Glutamatergic neuron (in vitro differentiated cells): ENCODE data around the gene KCNMB4. TPM values are rescaled to one million over a fixed set of nuclear protein-coding genes. Genes with fewer than 3 reads are reported as not detected.

Source experiments
- DNase-seq: peaks from one replicate; pipeline ENCODE4 v3.0.0; 2022
- H3K27ac Mint-ChIP-seq: one replicate; pipeline ENCODE4 v1.8.0; 2020; ENCODE audit warnings: mild to moderate bottlenecking, mixed read lengths, inconsistent platforms; ENCODE audit not compliant: unreplicated experiment
- H3K27me3 Mint-ChIP-seq: one replicate; pipeline ENCODE4 v1.8.0; 2020; ENCODE audit warnings: mild to moderate bottlenecking, moderate library complexity, mixed read lengths, inconsistent platforms; ENCODE audit not compliant: unreplicated experiment
- H3K36me3 Mint-ChIP-seq: one replicate; pipeline ENCODE4 v1.8.0; 2020; ENCODE audit warnings: mild to moderate bottlenecking, mixed read lengths, inconsistent platforms; ENCODE audit not compliant: unreplicated experiment
- H3K4me1 Mint-ChIP-seq: one replicate; pipeline ENCODE4 v1.8.0; 2020; ENCODE audit warnings: mild to moderate bottlenecking, low read depth, mixed read lengths, inconsistent platforms; ENCODE audit not compliant: unreplicated experiment
- H3K4me3 Mint-ChIP-seq: one replicate; pipeline ENCODE4 v1.8.0; 2020; ENCODE audit warnings: mild to moderate bottlenecking, mixed read lengths, inconsistent platforms; ENCODE audit not compliant: unreplicated experiment
- H3K9me3 Mint-ChIP-seq: one replicate; pipeline ENCODE4 v1.8.0; 2020; ENCODE audit warnings: mild to moderate bottlenecking, moderate library complexity, mixed read lengths, inconsistent platforms; ENCODE audit not compliant: unreplicated experiment
- total RNA-seq: library from RNA; stranded (reverse); fragmentation: NEBNext Ultra II Directional; extraction: Animal tissue kit (Norgen Biotek cat#: 25700); gene quantifications from one replicate; pipeline ENCODE4 v1.2.1, GENCODE V29; 2021; ENCODE audit not compliant: unreplicated experiment
- TF ChIP-seq, protein P1 (sequence below): fragments of 200-600 bp; sonication (generic); IDR thresholded peaks from one replicate; pipeline ENCODE4 v1.5.0; 2021; ENCODE audit not compliant: partially characterized antibody, unreplicated experiment

KCNMB4 gene
- total RNA-seq, 1 donor from 2014 or later: 18.7 TPM

DNA sequence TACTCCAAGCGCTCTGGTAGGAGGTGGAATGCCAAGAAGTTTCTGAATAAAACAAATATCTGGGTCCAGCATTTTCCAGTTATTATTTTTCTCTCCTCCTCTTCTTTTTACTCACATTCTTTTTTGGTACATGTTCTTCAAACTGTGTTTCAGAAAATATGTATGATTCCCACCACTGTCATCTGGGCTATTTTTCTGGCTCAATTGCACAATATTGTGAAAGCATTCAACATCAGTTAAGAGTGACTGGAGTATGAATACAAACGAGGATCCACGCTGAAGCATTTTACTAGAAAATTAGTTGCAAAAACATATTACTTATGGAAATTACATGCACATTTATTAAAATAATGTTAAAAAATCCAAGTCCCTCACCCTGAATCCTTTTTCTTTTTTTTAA lies 61.5 kb downstream of the KCNMB4 start:
- peaks cover 2% of the 10 kb centered on the region for H3K9me3 Mint-ChIP-seq
- TF ChIP-seq, protein P1, sequence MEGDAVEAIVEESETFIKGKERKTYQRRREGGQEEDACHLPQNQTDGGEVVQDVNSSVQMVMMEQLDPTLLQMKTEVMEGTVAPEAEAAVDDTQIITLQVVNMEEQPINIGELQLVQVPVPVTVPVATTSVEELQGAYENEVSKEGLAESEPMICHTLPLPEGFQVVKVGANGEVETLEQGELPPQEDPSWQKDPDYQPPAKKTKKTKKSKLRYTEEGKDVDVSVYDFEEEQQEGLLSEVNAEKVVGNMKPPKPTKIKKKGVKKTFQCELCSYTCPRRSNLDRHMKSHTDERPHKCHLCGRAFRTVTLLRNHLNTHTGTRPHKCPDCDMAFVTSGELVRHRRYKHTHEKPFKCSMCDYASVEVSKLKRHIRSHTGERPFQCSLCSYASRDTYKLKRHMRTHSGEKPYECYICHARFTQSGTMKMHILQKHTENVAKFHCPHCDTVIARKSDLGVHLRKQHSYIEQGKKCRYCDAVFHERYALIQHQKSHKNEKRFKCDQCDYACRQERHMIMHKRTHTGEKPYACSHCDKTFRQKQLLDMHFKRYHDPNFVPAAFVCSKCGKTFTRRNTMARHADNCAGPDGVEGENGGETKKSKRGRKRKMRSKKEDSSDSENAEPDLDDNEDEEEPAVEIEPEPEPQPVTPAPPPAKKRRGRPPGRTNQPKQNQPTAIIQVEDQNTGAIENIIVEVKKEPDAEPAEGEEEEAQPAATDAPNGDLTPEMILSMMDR: no peak
- no peak overlapping the region for H3K4me3 Mint-ChIP-seq
- DNase-seq: no peak
- no peak overlapping the region for H3K27ac Mint-ChIP-seq
- no peaks in the 10 kb centered on the region for H3K36me3 Mint-ChIP-seq
- no peaks in the 10 kb centered on the region for H3K4me1 Mint-ChIP-seq
- no peaks in the 10 kb centered on the region for H3K27me3 Mint-ChIP-seq

- no peak overlapping the region for H3K27ac Mint-ChIP-seq
- no peak overlapping the region for H3K4me3 Mint-ChIP-seq
- H3K4me1 Mint-ChIP-seq: no peaks in the 10 kb centered on the region
- peaks cover 2% of the 10 kb centered on the region for H3K9me3 Mint-ChIP-seq
- TF ChIP-seq, protein P1: no peak
- H3K27me3 Mint-ChIP-seq: no peaks in the 10 kb centered on the region
- no peaks in the 10 kb centered on the region for H3K36me3 Mint-ChIP-seq
- no peak for DNase-seq
Measured at GRCh38 chr12:70430400-70430799, 64.3 kb downstream of the KCNMB4 start.

- Mint-ChIP-seq H3K4me1 (no peaks in the 10 kb centered on the region), H3K27ac (no peak overlapping the region), H3K36me3 (no peaks in the 10 kb centered on the region), H3K27me3 (no peaks in the 10 kb centered on the region), H3K4me3 (no peak overlapping the region), H3K9me3 (no peaks in the 10 kb centered on the region)
- no peak for DNase-seq
- TF ChIP-seq, protein P1: no peak
Measured at GRCh38 chr12:70436836-70437235, 70.7 kb downstream of the KCNMB4 start.

DNA sequence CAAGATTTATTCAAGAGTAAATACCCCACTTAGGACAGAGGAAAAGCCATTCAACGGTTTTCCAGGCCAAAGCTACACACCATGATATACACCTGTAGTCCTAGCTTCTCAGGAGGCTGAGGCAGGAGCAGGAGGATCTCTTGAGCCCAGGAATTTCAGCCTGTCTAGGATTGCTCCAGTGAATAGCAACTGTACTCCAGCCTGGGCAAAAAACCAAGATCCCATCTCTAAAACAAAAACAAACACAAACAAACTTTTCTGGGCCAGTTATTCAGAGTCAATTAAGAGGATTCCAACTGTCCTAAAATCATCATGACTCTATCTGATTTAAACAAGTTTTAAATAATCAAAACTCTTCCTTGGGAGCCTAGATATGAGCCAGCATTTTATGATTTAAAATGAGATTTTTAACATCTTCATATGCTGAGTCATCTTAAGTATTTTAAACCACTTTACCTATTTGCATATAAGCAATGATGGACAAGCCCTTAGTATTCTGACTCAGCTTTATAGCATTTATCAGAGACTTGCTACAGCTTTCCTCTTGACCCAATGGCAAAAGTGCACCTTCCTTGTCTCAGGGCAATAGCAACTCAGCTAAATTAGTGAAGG lies 77.1 kb downstream of the KCNMB4 start:
- DNase-seq: no peak
- Mint-ChIP-seq H3K4me1 (no peaks in the 10 kb centered on the region), H3K4me3 (no peak overlapping the region), H3K36me3 (no peaks in the 10 kb centered on the region), H3K27ac (no peak overlapping the region), H3K27me3 (no peaks in the 10 kb centered on the region), H3K9me3 (no peaks in the 10 kb centered on the region)
- TF ChIP-seq, protein P1: no peak

DNA sequence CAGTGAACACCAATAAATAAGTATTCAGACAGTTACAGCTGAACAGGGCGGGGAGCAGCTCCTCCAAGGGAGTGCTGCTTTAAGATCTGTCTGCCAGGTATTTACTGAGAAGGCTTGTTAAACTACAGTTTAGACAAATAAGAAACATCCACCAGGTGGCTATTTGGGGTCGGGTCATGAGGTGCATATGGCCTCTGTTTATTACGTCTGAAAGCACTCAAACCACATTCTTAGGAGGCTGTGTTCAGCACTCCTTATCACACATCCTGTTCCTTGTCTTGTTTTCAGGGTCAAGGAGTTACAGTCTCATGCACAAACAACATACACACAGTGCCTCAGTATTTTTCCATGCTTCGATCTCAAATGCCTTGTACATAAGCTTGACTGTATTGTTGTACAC lies 78.8 kb downstream of the KCNMB4 start:
- TF ChIP-seq, protein P1: no peak
- Mint-ChIP-seq H3K4me3 (no peak overlapping the region), H3K27ac (no peak overlapping the region), H3K4me1 (no peaks in the 10 kb centered on the region), H3K9me3 (peaks cover 2% of the 10 kb centered on the region), H3K27me3 (no peaks in the 10 kb centered on the region), H3K36me3 (peaks cover 8% of the 10 kb centered on the region)
- DNase-seq: no peak
